DMS 273 treated with DMSO at 0.1 percent for 48 hours (cell line): Measurements from ENCODE around the gene TAMALIN.

ENCODE experiments used
- DNase-seq: peaks from one replicate; lab custom pipeline; 2025; lab: John Stamatoyannopoulos, UW

The TAMALIN gene

GRCh38 chr12:52037248-52037861 lies 30.6 kb downstream of the TAMALIN start:
- DNase-seq, result no peak

GRCh38 chr12:52038447-52038846 lies 31.7 kb downstream of the TAMALIN start:
- no peak for DNase-seq

GRCh38 chr12:52041035-52041434 lies 34.3 kb downstream of the TAMALIN start:
- DNase-seq, result no peak

GRCh38 chr12:52041695-52042123 lies 35.0 kb downstream of the TAMALIN start:
- no peak for DNase-seq

GRCh38 chr12:52042706-52043385 lies 36.1 kb downstream of the TAMALIN start:
- DNase-seq, result no peak

- no peak for DNase-seq
Observed at GRCh38 chr12:52043386-52044212, 36.9 kb downstream of the TAMALIN start.

- no peak for DNase-seq
Observed at GRCh38 chr12:52044292-52044983, 37.7 kb downstream of the TAMALIN start.

GRCh38 chr12:52045794-52046199 lies 39.1 kb downstream of the TAMALIN start:
- DNase-seq, result no peak

GRCh38 chr12:52046859-52047258 lies 40.1 kb downstream of the TAMALIN start:
- DNase-seq, result no peak

GRCh38 chr12:52049286-52049685 lies 42.5 kb downstream of the TAMALIN start:
- no peak for DNase-seq

- no peak for DNase-seq
Observed at GRCh38 chr12:52049688-52050087, 42.9 kb downstream of the TAMALIN start.

- no peak for DNase-seq
Observed at GRCh38 chr12:52050116-52050757, 43.5 kb downstream of the TAMALIN start.

- DNase-seq, result no peak
Observed at GRCh38 chr12:52050758-52051541, 44.2 kb downstream of the TAMALIN start, which contains the start of gene NR4A1. NR4A1 (plus strand) TSS chr12:52051442; CDS start chr12:52054329, 2,887 bp downstream.

GRCh38 chr12:52052468-52053186 lies 45.9 kb downstream of the TAMALIN start:
- DNase-seq, result no peak

GRCh38 chr12:52053536-52054209 lies 46.9 kb downstream of the TAMALIN start:
- no peak for DNase-seq

- DNase-seq, result no peak
Observed at GRCh38 chr12:52054231-52054832, 47.6 kb downstream of the TAMALIN start.

GRCh38 chr12:52054833-52055730 lies 48.3 kb downstream of the TAMALIN start:
- DNase-seq, result no peak
